Adrenal gland (tissue), 5 donors: Measurements from ENCODE around the gene LHX4.

Source experiments
- CTCF ChIP-seq, 6 experiments: fragments of 450-650 bp in 4 of 6; fragments of 200-600 bp in 2 of 6; sonication (generic) in 1 of 6; IDR thresholded peaks; 1 replicate in 5 of 6; 2 replicates in 1 of 6; pipeline versions ENCODE4 v1.5.1 to v1.8.0; 2016 to 2021; ENCODE audit warnings: antibody characterized with exemption in 6 of 6, mild to moderate bottlenecking in 2 of 6, moderate library complexity in 1 of 6
- POLR2A ChIP-seq, 2 donors: fragments of 450-650 bp; IDR thresholded peaks; one replicate each; pipeline ENCODE4 v1.6.1; 2017; ENCODE audit warnings: antibody characterized with exemption in 2 of 2, mild to moderate bottlenecking in 2 of 2, moderate library complexity in 1 of 2
- donor health status: DM: no; HTN: no; CAD: no.

DNA sequence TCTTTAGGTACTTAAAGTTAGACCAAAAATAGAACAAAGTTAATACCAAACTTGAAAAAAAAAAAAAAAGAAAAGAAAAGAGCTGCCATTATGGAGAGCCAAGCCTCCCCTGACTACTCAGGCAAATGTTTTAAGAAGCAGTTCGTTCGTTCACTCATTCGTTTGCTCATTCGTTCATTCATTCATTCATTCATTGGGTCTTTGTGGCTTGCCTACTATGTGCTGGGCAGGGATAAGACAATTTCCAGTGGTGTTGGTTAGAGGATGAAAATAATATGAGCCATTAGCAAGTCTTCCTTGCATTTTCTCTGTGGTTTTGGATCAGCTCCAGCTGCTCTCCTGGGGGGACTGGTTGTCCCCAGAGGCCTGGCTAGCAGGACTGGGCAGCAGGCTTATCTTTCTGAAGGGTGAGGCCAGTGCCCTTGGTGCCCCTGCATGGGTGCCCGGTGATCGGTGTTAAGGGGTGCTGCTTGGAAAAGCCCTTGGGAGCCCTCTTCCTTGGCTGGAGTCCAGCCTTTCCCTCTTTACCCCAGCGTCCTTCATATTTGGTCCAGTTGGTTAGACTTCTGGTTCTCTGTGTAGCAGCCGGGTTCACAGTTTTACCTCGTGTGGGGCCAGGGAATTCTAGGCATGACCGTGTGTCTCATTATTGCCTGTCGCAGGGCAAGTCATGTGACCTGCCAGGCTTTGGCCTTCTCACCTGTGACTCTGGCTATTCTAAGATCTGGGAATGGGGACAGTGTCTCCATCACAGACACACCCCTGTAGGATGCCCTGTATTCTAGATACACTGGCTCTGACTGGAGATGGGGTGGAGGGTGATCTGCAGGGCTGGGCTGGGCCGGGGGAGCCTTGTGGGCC lies 32.8 kb downstream of the LHX4 start:
- TF ChIP-seq CTCF (IDR thresholded peaks at IDR 0.05) (no peak), POLR2A (IDR thresholded peaks at IDR 0.05) (no peak)
